Esophagus (tissue), 2 donors: ENCODE results near the gene C4A. TPM values are rescaled to one million over a fixed set of nuclear protein-coding genes. Genes with fewer than 3 reads are reported as not detected.
"Not testable (repeated sequence)": the region's sequence is repeated elsewhere in the genome, so short reads cannot be mapped to it uniquely, and the experiment has no call there.

Experiments used
- H3K27ac ChIP-seq, 2 donors: one replicate each; pipeline ENCODE4 v1.5.1; 2013; ENCODE audit warnings: low read depth in 2 of 2, mild to moderate bottlenecking in 2 of 2, inconsistent platforms in 1 of 2, low read length in 1 of 2, moderate library complexity in 1 of 2
- H3K27me3 ChIP-seq, 2 donors: one replicate each; pipeline ENCODE4 v1.6.1; 2013; ENCODE audit warnings: low read length in 2 of 2, control low read depth in 1 of 2, mild to moderate bottlenecking in 1 of 2; ENCODE audit not compliant: insufficient read depth in 2 of 2, control insufficient read depth in 1 of 2
- H3K36me3 ChIP-seq, 2 donors: one replicate each; pipeline ENCODE4 v1.6.1; 2013; ENCODE audit warnings: low read length in 1 of 2; ENCODE audit not compliant: control insufficient read depth in 2 of 2, insufficient read depth in 2 of 2
- H3K4me1 ChIP-seq, 2 donors: one replicate each; pipeline ENCODE4 v1.6.1; 2013; ENCODE audit warnings: low read length in 1 of 2; ENCODE audit not compliant: control insufficient read depth in 2 of 2, insufficient read depth in 2 of 2
- H3K4me3 ChIP-seq, 2 donors: one replicate each; pipeline ENCODE4 v1.5.1; 2013; ENCODE audit warnings: low read length in 2 of 2, mild to moderate bottlenecking in 2 of 2, low read depth in 1 of 2, moderate library complexity in 1 of 2
- H3K9me3 ChIP-seq, 2 donors: one replicate each; pipeline ENCODE4 v1.6.1; 2013; ENCODE audit warnings: mild to moderate bottlenecking in 2 of 2, low read depth in 1 of 2, low read length in 1 of 2, moderate library complexity in 1 of 2; ENCODE audit not compliant: control insufficient read depth in 2 of 2, insufficient read depth in 1 of 2
- WGBS, 2 donors: extraction: QIAGEN DNeasy Blood & Tissue Kit; methylation state at CpG; one replicate each; pipeline ENCODE4 v1.1.7; 2013; 5-methylcytosine and 5-hydroxymethylcytosine counted together
- polyA plus RNA-seq, 2 donors: library from polyadenylated mRNA; stranded (reverse); fragments of 200-250 nt; gene quantifications; one replicate each; pipeline ENCODE4 v1.2.3, GENCODE V29; 2013
- donor health status: healthy with polysubstance abuse.
- donor health status: Bipolar disorder and iron deficiency.

The C4A gene
- polyA plus RNA-seq, 2 donors: 6.9 to 13.1 TPM

DNA sequence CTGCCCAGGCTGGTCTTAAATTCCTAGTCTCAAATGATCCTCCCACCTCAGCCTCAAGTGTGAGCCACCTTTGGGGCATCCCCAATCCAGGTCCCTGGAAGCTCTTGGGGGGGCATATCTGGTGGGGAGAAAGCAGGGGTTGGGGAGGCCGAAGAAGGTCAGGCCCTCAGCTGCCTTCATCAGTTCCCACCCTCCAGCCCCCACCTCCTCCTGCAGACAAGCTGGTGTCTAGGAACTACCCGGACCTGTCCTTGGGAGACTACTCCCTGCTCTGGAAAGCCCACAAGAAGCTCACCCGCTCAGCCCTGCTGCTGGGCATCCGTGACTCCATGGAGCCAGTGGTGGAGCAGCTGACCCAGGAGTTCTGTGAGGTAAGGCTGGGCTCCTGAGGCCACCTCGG is 57.0 kb downstream of the C4A start:
- not testable (repeated sequence) for H3K27me3 ChIP-seq, H3K4me3 ChIP-seq, H3K36me3 ChIP-seq, H3K9me3 ChIP-seq, H3K4me1 ChIP-seq, H3K27ac ChIP-seq
- 74 to 86% methylated on average over 4 of the region's 5 CpGs for WGBS, 2 donors

DNA sequence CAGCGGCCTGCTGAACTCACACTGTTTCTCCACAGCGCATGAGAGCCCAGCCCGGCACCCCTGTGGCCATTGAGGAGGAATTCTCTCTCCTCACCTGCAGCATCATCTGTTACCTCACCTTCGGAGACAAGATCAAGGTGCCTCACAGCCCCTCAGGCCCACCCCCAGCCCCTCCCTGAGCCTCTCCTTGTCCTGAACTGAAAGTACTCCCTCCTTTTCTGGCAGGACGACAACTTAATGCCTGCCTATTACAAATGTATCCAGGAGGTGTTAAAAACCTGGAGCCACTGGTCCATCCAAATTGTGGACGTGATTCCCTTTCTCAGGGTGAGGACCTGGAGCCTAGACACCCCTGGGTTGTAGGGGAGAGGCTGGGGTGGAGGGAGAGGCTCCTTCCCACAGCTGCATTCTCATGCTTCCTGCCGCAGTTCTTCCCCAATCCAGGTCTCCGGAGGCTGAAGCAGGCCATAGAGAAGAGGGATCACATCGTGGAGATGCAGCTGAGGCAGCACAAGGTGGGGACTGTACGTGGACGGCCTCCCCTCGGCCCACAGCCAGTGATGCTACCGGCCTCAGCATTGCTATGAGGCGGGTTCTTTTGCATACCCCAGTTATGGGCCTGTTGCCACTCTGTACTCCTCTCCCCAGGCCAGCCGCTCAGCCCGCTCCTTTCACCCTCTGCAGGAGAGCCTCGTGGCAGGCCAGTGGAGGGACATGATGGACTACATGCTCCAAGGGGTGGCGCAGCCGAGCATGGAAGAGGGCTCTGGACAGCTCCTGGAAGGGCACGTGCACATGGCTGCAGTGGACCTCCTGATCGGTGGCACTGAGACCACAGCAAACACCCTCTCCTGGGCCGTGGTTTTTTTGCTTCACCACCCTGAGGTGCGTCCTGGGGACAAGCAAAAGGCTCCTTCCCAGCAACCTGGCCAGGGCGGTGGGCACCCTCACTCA is 57.7 kb downstream of the C4A start:
- not testable (repeated sequence) for H3K27me3 ChIP-seq, H3K4me1 ChIP-seq, H3K27ac ChIP-seq, H3K36me3 ChIP-seq, H3K4me3 ChIP-seq, H3K9me3 ChIP-seq
- 73 to 79% methylated on average over 17 to 23 of the region's 24 CpGs for WGBS, 2 donors

DNA sequence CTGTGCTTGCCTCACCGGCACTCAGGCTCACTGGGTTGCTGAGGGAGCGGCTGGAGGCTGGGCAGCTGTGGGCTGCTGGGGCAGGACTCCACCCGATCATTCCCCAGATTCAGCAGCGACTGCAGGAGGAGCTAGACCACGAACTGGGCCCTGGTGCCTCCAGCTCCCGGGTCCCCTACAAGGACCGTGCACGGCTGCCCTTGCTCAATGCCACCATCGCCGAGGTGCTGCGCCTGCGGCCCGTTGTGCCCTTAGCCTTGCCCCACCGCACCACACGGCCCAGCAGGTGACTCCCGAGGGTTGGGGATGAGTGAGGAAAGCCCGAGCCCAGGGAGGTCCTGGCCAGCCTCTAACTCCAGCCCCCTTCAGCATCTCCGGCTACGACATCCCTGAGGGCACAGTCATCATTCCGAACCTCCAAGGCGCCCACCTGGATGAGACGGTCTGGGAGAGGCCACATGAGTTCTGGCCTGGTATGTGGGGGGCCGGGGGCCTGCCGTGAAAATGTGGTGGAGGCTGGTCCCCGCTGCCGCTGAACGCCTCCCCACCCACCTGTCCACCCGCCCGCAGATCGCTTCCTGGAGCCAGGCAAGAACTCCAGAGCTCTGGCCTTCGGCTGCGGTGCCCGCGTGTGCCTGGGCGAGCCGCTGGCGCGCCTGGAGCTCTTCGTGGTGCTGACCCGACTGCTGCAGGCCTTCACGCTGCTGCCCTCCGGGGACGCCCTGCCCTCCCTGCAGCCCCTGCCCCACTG is 58.6 kb downstream of the C4A start:
- not testable (repeated sequence) for H3K4me1 ChIP-seq, H3K36me3 ChIP-seq, H3K4me3 ChIP-seq, H3K27me3 ChIP-seq, H3K27ac ChIP-seq, H3K9me3 ChIP-seq
- WGBS, 2 donors: 81 to 87% methylated on average over 22 to 23 of the region's 43 CpGs

DNA sequence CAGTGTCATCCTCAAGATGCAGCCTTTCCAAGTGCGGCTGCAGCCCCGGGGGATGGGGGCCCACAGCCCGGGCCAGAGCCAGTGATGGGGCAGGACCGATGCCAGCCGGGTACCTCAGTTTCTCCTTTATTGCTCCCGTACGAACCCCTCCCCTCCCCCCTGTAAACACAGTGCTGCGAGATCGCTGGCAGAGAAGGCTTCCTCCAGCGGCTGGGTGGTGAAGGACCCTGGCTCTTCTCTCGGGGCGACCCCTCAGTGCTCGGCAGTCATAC is 59.1 kb downstream of the C4A start:
- 48 to 77% methylated on average over 5 to 7 of the region's 13 CpGs for WGBS, 2 donors
- H3K27ac ChIP-seq, H3K36me3 ChIP-seq, H3K4me3 ChIP-seq, H3K27me3 ChIP-seq, H3K9me3 ChIP-seq, H3K4me1 ChIP-seq: not testable (repeated sequence)

DNA sequence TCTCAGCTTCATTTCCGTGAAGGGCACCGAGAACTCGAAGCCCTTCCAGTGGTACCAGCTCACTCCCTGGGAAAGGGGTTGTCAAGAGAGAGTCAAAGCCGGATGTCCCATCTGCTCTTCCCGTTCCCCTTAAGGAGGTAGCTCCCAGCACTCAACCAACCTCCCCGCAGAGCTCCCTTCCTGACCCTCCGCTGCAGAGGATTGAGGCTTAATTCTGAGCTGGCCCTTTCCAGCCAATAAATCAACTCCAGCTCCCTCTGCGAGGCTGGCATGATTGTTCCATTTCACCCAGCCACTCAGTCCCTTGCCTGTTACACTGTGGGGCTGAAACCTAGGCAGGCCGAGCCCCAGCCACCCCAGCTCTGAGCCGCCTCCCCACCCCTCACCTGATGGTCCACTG is 59.5 kb downstream of the C4A start:
- H3K9me3 ChIP-seq, H3K4me3 ChIP-seq, H3K4me1 ChIP-seq, H3K27ac ChIP-seq, H3K36me3 ChIP-seq, H3K27me3 ChIP-seq: not testable (repeated sequence)
- 66 to 82% methylated on average over 6 of the region's 10 CpGs for WGBS, 2 donors

DNA sequence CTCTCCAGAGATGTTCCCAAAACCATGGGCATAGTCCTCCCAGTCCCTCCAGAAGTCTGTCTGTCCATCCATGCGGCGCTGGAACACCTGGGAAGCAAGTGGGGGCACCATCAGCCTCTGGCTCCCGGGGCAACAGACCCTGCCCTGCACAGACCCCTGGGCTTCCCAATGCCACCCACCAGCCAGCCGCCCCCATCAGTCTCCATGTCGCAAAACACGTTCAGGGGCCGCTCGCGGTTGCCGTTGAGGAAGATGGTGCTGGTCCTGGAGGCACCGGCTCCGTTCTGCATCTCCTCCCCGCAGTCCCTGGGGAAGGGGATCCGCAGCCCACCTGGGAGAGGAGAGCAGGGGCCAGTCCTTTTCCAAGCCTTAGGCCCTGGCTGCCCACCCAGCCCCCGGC is 60.4 kb downstream of the C4A start:
- not testable (repeated sequence) for H3K27me3 ChIP-seq, H3K36me3 ChIP-seq, H3K27ac ChIP-seq, H3K4me3 ChIP-seq, H3K9me3 ChIP-seq
- WGBS, 2 donors: 95 to 96% methylated on average over 13 to 14 of the region's 15 CpGs
- peaks cover 4 to 11% of the 10 kb centered on the region in 2 donors for H3K4me1 ChIP-seq

DNA sequence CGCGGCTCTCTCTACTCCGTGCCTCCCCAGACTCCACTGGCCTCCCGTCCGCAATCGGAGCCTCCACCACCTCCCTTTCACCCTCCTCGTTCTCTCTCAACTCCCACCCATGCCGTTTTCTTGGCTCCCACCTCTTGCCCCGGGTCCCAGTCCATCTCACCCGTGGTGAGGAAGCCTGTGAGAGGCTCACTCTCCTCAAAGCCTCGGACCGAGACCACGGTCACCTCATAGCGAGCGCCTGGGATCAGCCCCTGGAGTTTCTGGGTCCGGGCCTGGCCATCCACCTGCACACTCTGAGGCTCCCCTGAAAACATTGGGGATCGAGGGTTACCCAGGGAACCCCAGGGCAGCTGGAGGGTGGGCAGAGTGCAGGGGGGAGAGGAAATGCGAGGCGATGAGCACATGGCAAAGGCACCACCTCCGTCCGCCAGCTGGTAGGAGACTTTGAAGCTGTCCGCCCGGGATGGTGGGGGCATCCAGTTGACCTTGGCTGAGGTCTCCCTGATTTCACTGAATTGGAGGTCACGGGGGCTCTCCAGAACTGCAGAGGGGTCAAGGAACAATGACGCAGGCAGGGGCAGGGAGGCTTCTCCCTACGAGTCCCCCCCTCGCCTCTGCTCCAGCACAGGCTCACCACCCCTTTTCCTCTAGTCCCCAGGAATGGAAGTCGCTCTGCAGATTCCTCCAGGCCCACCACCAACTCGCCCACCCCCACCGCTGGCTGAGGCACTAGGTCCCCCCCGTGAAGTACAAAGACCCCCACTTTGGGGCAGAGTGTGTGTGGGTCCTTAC is 61.9 kb downstream of the C4A start:
- not testable (repeated sequence) for H3K27ac ChIP-seq, H3K36me3 ChIP-seq, H3K4me3 ChIP-seq, H3K27me3 ChIP-seq, H3K9me3 ChIP-seq
- H3K4me1 ChIP-seq: peaks cover 4 to 23% of the 10 kb centered on the region in 2 donors
- 87 to 91% methylated on average over 13 to 19 of the region's 31 CpGs for WGBS, 2 donors

DNA sequence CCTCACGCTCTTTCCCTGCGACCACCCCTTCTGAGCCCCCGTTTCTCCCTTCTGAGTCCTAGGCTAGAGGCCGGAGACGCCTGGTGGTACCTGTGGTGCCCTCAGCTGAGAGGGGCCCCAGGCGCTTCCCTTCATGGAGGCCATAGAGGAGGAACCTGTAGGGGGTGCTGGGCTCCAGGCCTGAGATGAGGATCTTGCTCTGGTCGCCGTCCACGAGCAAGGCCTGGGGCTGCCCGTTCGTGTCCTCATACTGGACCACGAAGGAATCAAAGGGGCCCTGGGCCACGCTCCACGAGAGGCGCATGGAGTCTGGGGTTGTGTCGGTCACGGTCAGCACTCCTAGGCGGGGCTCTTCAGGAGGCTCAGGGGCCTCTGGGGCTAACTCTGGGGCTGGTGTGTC is 63.1 kb downstream of the C4A start:
- not testable (repeated sequence) for H3K36me3 ChIP-seq, H3K9me3 ChIP-seq, H3K27ac ChIP-seq, H3K4me3 ChIP-seq, H3K27me3 ChIP-seq
- WGBS, 2 donors: 84 to 91% methylated on average over 8 to 12 of the region's 18 CpGs
- peaks cover 4 to 23% of the 10 kb centered on the region in 2 donors for H3K4me1 ChIP-seq

DNA sequence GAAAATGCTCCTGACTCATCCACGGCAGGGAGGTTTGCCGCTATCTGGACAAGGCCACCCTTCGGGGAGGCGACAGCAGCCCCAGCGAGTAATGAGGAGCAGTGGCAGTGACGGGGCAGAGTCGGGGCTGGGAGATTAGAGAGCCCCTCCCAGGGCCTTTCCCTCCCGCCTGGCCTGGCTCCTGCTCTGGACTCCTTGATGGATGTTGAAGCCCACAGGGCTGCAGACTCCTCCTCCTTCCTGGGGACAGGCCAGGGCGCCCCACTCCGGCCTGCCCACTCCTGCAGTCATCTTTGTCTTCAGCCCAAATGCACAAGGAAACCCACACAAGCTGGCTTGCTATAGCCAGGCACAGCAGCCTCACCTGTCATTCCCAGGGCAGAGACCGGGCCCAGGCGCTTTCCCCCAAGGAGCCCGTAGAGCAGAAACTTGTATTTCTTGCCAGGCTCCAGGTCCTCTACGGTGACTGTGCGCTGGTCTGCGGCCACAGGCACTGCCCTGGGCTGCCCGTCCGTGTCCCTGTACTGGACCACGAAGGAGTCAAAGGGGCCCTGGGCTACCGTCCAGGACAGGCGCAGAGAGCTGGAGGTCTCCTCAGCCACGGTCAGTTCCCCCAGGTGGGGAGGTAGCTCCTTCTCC is 64.1 kb downstream of the C4A start:
- 61 to 63% methylated on average over 20 to 22 of the region's 22 CpGs for WGBS, 2 donors
- H3K9me3 ChIP-seq: no peaks in the 10 kb centered on the region
- peaks cover 4 to 23% of the 10 kb centered on the region in 2 donors for H3K4me1 ChIP-seq
- no peaks in the 10 kb centered on the region for H3K36me3 ChIP-seq
- H3K4me3 ChIP-seq: no peak overlapping the region
- peak overlapping the region; percentile 11 to 34 for H3K27ac ChIP-seq
- no peaks in the 10 kb centered on the region for H3K27me3 ChIP-seq
